CD14-positive monocyte (primary cell): ENCODE measurements around the gene PSMG3. TPM values are rescaled to one million over a fixed set of nuclear protein-coding genes. Genes with fewer than 3 reads are reported as not detected.

Experiments used
- DNase-seq, 3 donors: peaks; one replicate each; pipeline ENCODE4 v3.0.0-alpha.2; 2011 to 2022
- H2AFZ ChIP-seq: 2 replicates; pipeline ENCODE4 v1.6.0; 2012; ENCODE audit warnings: mild to moderate bottlenecking, low read depth, low read length, inconsistent platforms; ENCODE audit not compliant: insufficient read depth, poor library complexity, severe bottlenecking
- H3K27ac ChIP-seq, 2 donors: 1 replicate in 1 of 2; 2 replicates in 1 of 2; pipeline ENCODE4 v1.5.1; 2012 to 2013; ENCODE audit warnings: low read length in 2 of 2, control low read depth in 1 of 2, inconsistent platforms in 1 of 2, low read depth in 1 of 2, mild to moderate bottlenecking in 1 of 2
- H3K27me3 ChIP-seq, 2 donors: one replicate each; pipeline versions ENCODE4 v1.6.0 to v1.6.1; 2011 to 2013; ENCODE audit warnings: low read length in 2 of 2; ENCODE audit not compliant: control insufficient read depth in 2 of 2, insufficient read depth in 2 of 2
- H3K36me3 ChIP-seq, 2 donors: replicated peaks in 1 of 2; 1 replicate in 1 of 2; 2 replicates in 1 of 2; pipeline versions ENCODE4 v1.5.1 to v1.6.1; 2012 to 2013; ENCODE audit warnings: low read length in 2 of 2, control low read depth in 1 of 2, inconsistent platforms in 1 of 2, mild to moderate bottlenecking in 1 of 2; ENCODE audit not compliant: insufficient read depth in 2 of 2, control insufficient read depth in 1 of 2
- H3K4me1 ChIP-seq, 2 donors: 1 replicate in 1 of 2; 2 replicates in 1 of 2; pipeline versions ENCODE4 v1.5.1 to v1.6.1; 2012 to 2013; ENCODE audit warnings: low read length in 2 of 2, control low read depth in 1 of 2, inconsistent platforms in 1 of 2, mild to moderate bottlenecking in 1 of 2, moderate library complexity in 1 of 2; ENCODE audit not compliant: insufficient read depth in 2 of 2, control insufficient read depth in 1 of 2
- H3K4me2 ChIP-seq: replicated peaks from 2 replicates; pipeline ENCODE3; 2012; ENCODE audit warnings: low read length, moderate library complexity, mild to moderate bottlenecking; ENCODE audit not compliant: poor library complexity, severe bottlenecking; ENCODE audit errors: extremely low read depth
- H3K4me3 ChIP-seq, 3 experiments: fragments of 200-600 bp in 1 of 3; sonication (generic) in 1 of 3; replicated peaks in 1 of 3; 1 replicate in 2 of 3; 2 replicates in 1 of 3; pipeline ENCODE4 v1.5.1; 2011 to 2013; ENCODE audit warnings: low read length in 3 of 3, mild to moderate bottlenecking in 3 of 3, control low read depth in 2 of 3, low read depth in 2 of 3, inconsistent platforms in 1 of 3, moderate library complexity in 1 of 3
- H3K79me2 ChIP-seq: 2 replicates; pipeline ENCODE4 v1.6.0; 2012; ENCODE audit warnings: mild to moderate bottlenecking, control low read depth, inconsistent platforms, low read length, moderate library complexity; ENCODE audit not compliant: insufficient read depth
- H3K9ac ChIP-seq: 2 replicates; pipeline ENCODE4 v1.6.0; 2017; ENCODE audit warnings: low read length, mild to moderate bottlenecking; ENCODE audit not compliant: insufficient read depth, poor library complexity, severe bottlenecking
- H3K9me3 ChIP-seq, 2 donors: replicated peaks in 1 of 2; 1 replicate in 1 of 2; 2 replicates in 1 of 2; pipeline versions ENCODE4 v1.5.1 to v1.6.1; 2012 to 2013; ENCODE audit warnings: low read length in 2 of 2, control low read depth in 1 of 2; ENCODE audit not compliant: control insufficient read depth in 1 of 2, insufficient read depth in 1 of 2
- H4K20me1 ChIP-seq: 2 replicates; pipeline ENCODE4 v1.6.0; 2012; ENCODE audit warnings: mild to moderate bottlenecking, low read length, control low read depth, moderate library complexity; ENCODE audit not compliant: insufficient read depth
- H3K27ac Mint-ChIP-seq, 7 donors: one replicate each; pipeline ENCODE4 v1.8.0; 2020; ENCODE audit warnings: mild to moderate bottlenecking in 7 of 7, mixed read lengths in 7 of 7, moderate library complexity in 6 of 7, inconsistent platforms in 2 of 7
- H3K27me3 Mint-ChIP-seq, 3 donors: one replicate each; pipeline ENCODE4 v1.8.0; 2021 to 2022; ENCODE audit warnings: low read depth in 3 of 3, mild to moderate bottlenecking in 3 of 3, mixed read lengths in 3 of 3, moderate library complexity in 3 of 3, inconsistent platforms in 1 of 3
- H3K36me3 Mint-ChIP-seq, 2 donors: one replicate each; pipeline ENCODE4 v1.8.0; 2020; ENCODE audit warnings: mixed read lengths in 2 of 2, inconsistent platforms in 1 of 2, mild to moderate bottlenecking in 1 of 2
- H3K4me1 Mint-ChIP-seq: one replicate; pipeline ENCODE4 v1.8.0; 2020; ENCODE audit warnings: mild to moderate bottlenecking, mixed read lengths
- H3K4me3 Mint-ChIP-seq, 2 donors: one replicate each; pipeline ENCODE4 v1.8.0; 2020; ENCODE audit warnings: mild to moderate bottlenecking in 2 of 2, mixed read lengths in 2 of 2, moderate library complexity in 1 of 2
- H3K9me3 Mint-ChIP-seq, 7 donors: one replicate each; pipeline ENCODE4 v1.8.0; 2020 to 2022; ENCODE audit warnings: mixed read lengths in 7 of 7, mild to moderate bottlenecking in 6 of 7, moderate library complexity in 6 of 7, inconsistent platforms in 2 of 7
- CTCF ChIP-seq: fragments of 200-600 bp; IDR thresholded peaks from one replicate; pipeline ENCODE4 v1.8.0; 2022; ENCODE audit warnings: antibody characterized with exemption, mild to moderate bottlenecking
- whole genome bisulfite sequencing: methylation state at CpG from one replicate; pipeline ENCODE4 v1.1.5; 2013; ENCODE audit warnings: missing lambda C conversion rate; ENCODE audit not compliant: insufficient coverage; 5-methylcytosine and 5-hydroxymethylcytosine counted together
- intact Hi-C, 2 donors: fragments of 100-400 bp; cut with micrococcal nuclease; formaldehyde crosslinking; loops; one replicate each; pipeline versions ENCODE4 v1.15.0 to v1.15.1; 2023
- polyA plus RNA-seq, 3 donors: library from polyadenylated mRNA; depleted of rRNA in 1 of 3; unstranded in 2 of 3; stranded (reverse) in 1 of 3; fragments of 300-500 nt in 2 of 3; fragments of >200 nt in 1 of 3; fragmentation: Illumina TruSeq in 2 of 3; gene quantifications; 1 replicate in 2 of 3; 2 replicates in 1 of 3; pipeline ENCODE4 v1.2.3, GENCODE V29; 2012 to 2021

The PSMG3 gene
- polyA plus RNA-seq, 3 donors, result 32.6 to 38.8 (median 34.5) TPM

GRCh38 chr7:1558181-1558811 is 11.5 kb downstream of the PSMG3 start:
- Histone ChIP-seq H2AFZ (no peak overlapping the region), H3K9ac (no peak overlapping the region), H3K79me2 (no peaks in the 10 kb centered on the region), H3K27me3 (no peaks in the 10 kb centered on the region), H3K27ac (no peak overlapping the region), H4K20me1 (no peaks in the 10 kb centered on the region), H3K4me2 (no peak overlapping the region), H3K4me1 (no peaks in the 10 kb centered on the region), H3K36me3 (no peaks in the 10 kb centered on the region), H3K4me3 (no peak overlapping the region), H3K9me3 (no peaks in the 10 kb centered on the region)
- peaks cover 0 to 4% (median 2%) of the 10 kb centered on the region in 3 donors for H3K27me3 Mint-ChIP-seq
- peaks cover 2% of the 10 kb centered on the region for H3K4me1 Mint-ChIP-seq
- WGBS, result 69% methylated on average over 24 of the region's 24 CpGs
- TF ChIP-seq CTCF, result no peak
- H3K9me3 Mint-ChIP-seq, result peaks cover 0 to 3% (median 0%) of the 10 kb centered on the region in 7 donors
- no peak for DNase-seq
- intact Hi-C loops, result no loop called here
- no peak overlapping the region for H3K27ac Mint-ChIP-seq
- H3K36me3 Mint-ChIP-seq, result no peaks in the 10 kb centered on the region
- no peak overlapping the region for H3K4me3 Mint-ChIP-seq

- Mint-ChIP-seq H3K27ac (no peak overlapping the region), H3K9me3 (peaks cover 0 to 3% (median 0%) of the 10 kb centered on the region in 7 donors), H3K4me1 (peaks cover 2% of the 10 kb centered on the region), H3K36me3 (no peaks in the 10 kb centered on the region), H3K27me3 (peaks cover 0 to 4% (median 2%) of the 10 kb centered on the region in 3 donors), H3K4me3 (no peak overlapping the region)
- no peaks in the 10 kb centered on the region for H3K79me2 ChIP-seq
- no peak overlapping the region for H2AFZ ChIP-seq
- no peaks in the 10 kb centered on the region for H3K4me1 ChIP-seq
- H3K9me3 ChIP-seq, result no peaks in the 10 kb centered on the region
- WGBS, result 99% methylated on average over 10 of the region's 10 CpGs
- H3K4me3 ChIP-seq, result no peak overlapping the region
- no peaks in the 10 kb centered on the region for H4K20me1 ChIP-seq
- no peak overlapping the region for H3K27ac ChIP-seq
- H3K4me2 ChIP-seq, result no peak overlapping the region
- H3K27me3 ChIP-seq, result no peaks in the 10 kb centered on the region
- intact Hi-C loops, result no loop called here
- TF ChIP-seq CTCF, result no peak
- no peak overlapping the region for H3K9ac ChIP-seq
- no peak for DNase-seq
- no peaks in the 10 kb centered on the region for H3K36me3 ChIP-seq
Measured at GRCh38 chr7:1557771-1558170, 12.1 kb downstream of the PSMG3 start.
